Hematopoietic multipotent progenitor cell treated with erythropoietin and hydrocortisone succinate and interleukin-3 and kit ligand, for 17 days (in vitro differentiated cells): ENCODE data around the gene SLC48A1.
"Not testable (repeated sequence)": the region's sequence is repeated elsewhere in the genome, so short reads cannot be mapped to it uniquely, and the experiment has no call there.

ENCODE experiments used
- DNase-seq: peaks from one replicate; pipeline ENCODE4 v3.0.0-alpha.2; 2015; ENCODE audit warnings: low spot score

Gene SLC48A1

GRCh38 chr12:47812797-47813510 lies 39.9 kb downstream of the SLC48A1 start:
- peak; percentile 13 for DNase-seq

- DNase-seq = no peak
These were observed 40.6 kb downstream of the SLC48A1 start for GRCh38 chr12:47813511-47814196.

- DNase-seq = no peak
These were observed 41.6 kb downstream of the SLC48A1 start for GRCh38 chr12:47814539-47815170.

GRCh38 chr12:47815447-47815846 lies 42.4 kb downstream of the SLC48A1 start:
- DNase-seq = not testable (repeated sequence)

- DNase-seq = no peak
These were observed 43.6 kb downstream of the SLC48A1 start for GRCh38 chr12:47816403-47817271.

GRCh38 chr12:47817272-47818006 lies 44.4 kb downstream of the SLC48A1 start:
- DNase-seq = no peak

- DNase-seq = no peak
These were observed 45.0 kb downstream of the SLC48A1 start for GRCh38 chr12:47818007-47818376.

GRCh38 chr12:47818467-47819137 lies 45.6 kb downstream of the SLC48A1 start:
- no peak for DNase-seq

- no peak for DNase-seq
These were observed 46.3 kb downstream of the SLC48A1 start for GRCh38 chr12:47819138-47819895.

GRCh38 chr12:47819896-47820630 lies 47.0 kb downstream of the SLC48A1 start, which contains the start of gene HDAC7:
HDAC7 (minus strand) TSS chr12:47819903; CDS start chr12:47819785, 118 bp downstream.
- no peak for DNase-seq

- no peak for DNase-seq
These were observed 47.8 kb downstream of the SLC48A1 start for GRCh38 chr12:47820631-47821345.

GRCh38 chr12:47821346-47821706 lies 48.3 kb downstream of the SLC48A1 start:
- DNase-seq = no peak

- DNase-seq = no peak
These were observed 49.4 kb downstream of the SLC48A1 start for GRCh38 chr12:47822401-47822800.

- no peak for DNase-seq
These were observed 49.8 kb downstream of the SLC48A1 start for GRCh38 chr12:47822863-47823262.

- DNase-seq = no peak
These were observed 50.5 kb downstream of the SLC48A1 start for GRCh38 chr12:47823422-47824086.

- DNase-seq = no peak
These were observed 51.2 kb downstream of the SLC48A1 start for GRCh38 chr12:47824198-47824597.

GRCh38 chr12:47824635-47825034 lies 51.6 kb downstream of the SLC48A1 start:
- no peak for DNase-seq

GRCh38 chr12:47825173-47825639 lies 52.2 kb downstream of the SLC48A1 start:
- DNase-seq = no peak
